CD4-positive, alpha-beta T cell treated with Interleukin-4 for 1 hour (primary cell): Measurements from ENCODE around the gene TTC24.
"Not testable (repeated sequence)": the region's sequence is repeated elsewhere in the genome, so short reads cannot be mapped to it uniquely, and the experiment has no call there.

ENCODE experiments used
- DNase-seq, 2 donors: peaks; one replicate each; pipeline ENCODE4 v3.0.0-alpha.2; 2020 to 2022

The TTC24 gene

DNA sequence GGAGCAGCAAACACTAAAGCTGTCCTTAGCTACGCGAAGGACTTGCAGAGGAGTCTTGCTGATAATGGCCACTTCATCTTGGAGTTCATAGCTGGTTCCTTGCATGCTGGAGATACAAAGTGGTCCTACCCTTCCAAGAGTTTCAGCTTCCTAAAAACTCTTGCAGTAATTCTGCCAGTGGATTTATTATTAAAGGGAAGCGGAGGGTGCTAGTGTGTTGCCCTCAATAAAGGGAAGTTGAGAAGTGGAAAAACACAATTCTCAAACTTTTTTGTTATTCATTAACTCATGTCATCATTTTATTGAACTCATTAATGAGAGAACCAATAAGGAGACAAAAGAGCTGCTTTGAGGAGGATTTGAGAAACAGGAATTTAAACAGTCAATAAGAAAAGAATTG lies 33.1 kb downstream of the TTC24 start:
- DNase-seq: no peak

- DNase-seq: no peak
Measured at GRCh38 chr1:156615946-156616345, 36.4 kb downstream of the TTC24 start.

GRCh38 chr1:156616463-156616862 lies 36.9 kb downstream of the TTC24 start:
- DNase-seq: no peak

- peak; percentile 14 to 22 for DNase-seq
Measured at GRCh38 chr1:156618853-156619581, 39.5 kb downstream of the TTC24 start, which contains the start of gene HAPLN2. Gene HAPLN2 (plus strand): TSS chr1:156619415. CDS start chr1:156623491, 4,076 bp downstream.

GRCh38 chr1:156619582-156619955 lies 40.0 kb downstream of the TTC24 start:
- DNase-seq: no peak

- DNase-seq: no peak
Measured at GRCh38 chr1:156622581-156623297, 43.2 kb downstream of the TTC24 start.

DNA sequence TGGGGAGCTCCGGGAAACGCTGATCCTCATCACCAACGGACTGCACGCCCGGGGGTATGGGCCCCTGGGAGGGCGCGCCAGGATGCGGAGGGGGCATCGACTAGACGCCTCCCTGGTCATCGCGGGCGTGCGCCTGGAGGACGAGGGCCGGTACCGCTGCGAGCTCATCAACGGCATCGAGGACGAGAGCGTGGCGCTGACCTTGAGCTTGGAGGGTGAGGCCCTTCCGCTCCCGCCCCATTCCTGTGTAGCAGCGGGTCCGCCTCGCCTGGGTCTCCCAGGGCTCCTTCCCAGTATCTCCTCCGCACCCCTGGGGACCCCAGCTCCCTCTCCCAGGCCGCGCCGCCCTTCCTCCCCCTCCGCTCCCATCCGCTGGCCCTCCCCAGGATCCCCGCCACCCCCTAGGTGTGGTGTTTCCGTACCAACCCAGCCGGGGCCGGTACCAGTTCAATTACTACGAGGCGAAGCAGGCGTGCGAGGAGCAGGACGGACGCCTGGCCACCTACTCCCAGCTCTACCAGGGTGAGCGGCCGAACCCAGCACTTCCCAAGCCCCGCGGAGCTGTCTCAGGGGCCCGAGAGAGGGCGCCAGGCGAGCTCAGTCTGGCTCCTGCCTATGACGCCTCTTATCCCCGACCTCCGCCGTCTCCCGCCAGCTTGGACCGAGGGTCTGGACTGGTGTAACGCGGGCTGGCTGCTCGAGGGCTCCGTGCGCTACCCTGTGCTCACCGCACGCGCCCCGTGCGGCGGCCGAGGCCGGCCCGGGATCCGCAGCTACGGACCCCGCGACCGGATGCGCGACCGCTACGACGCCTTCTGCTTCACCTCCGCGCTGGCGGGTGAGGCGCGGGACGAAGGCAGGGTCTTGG lies 44.7 kb downstream of the TTC24 start:
- DNase-seq: peak; percentile 29 to 37

GRCh38 chr1:156624814-156625435 lies 45.4 kb downstream of the TTC24 start:
- DNase-seq: no peak

- DNase-seq: peak; percentile 58 to 62
Measured at GRCh38 chr1:156625436-156626078, 46.0 kb downstream of the TTC24 start.

DNA sequence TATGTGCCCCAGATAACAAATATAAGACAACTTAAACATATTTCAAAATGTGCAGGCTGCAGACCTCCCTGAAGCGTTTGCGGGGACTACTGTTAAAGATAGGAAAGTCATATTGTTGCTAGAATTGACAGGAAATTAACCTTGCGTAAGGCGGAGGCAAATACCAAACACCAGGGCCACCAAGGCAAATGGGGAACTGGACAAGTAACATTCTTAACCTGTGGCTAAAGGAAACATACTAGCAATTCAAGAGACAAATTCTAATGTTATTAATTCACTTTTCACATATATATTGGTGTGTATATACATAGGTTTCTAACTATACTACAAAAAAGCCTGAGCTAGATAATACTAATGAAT lies 46.5 kb downstream of the TTC24 start:
- DNase-seq: no peak

GRCh38 chr1:156627313-156627880 lies 47.9 kb downstream of the TTC24 start:
- DNase-seq: peak; percentile 32 to 54

GRCh38 chr1:156629823-156630449 lies 50.4 kb downstream of the TTC24 start:
- no peak for DNase-seq

- not testable (repeated sequence) for DNase-seq
Measured at GRCh38 chr1:156631152-156631551, 51.6 kb downstream of the TTC24 start.

DNA sequence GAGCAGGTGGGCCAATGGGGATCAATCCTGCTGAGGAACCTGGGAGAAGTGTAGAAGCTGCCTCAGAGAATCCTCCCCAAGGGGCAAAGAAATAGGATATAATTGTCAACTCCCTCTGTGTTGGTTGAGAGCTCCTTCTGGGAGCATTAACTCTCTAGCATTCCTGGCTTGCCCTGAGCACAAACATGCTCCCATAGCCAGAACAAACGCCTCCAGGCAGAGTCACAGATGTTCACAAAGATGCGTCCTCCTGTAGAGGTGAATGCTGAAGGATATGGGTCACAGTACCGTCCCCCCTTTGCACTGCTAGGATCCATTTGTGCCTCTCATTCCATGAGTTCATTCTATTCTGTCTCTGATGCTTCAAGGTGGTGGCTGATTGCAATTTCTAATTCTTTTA lies 52.8 kb downstream of the TTC24 start:
- no peak for DNase-seq
